H1 (cell line): Measurements from ENCODE around the gene LYSET. TPM values are rescaled to one million over a fixed set of nuclear protein-coding genes. Genes with fewer than 3 reads are reported as not detected.

ENCODE experiments used
- CTCF ChIA-PET: fragments of 300-600 bp; sonication (Branson Sonifier 250); formaldehyde crosslinking; loops from one replicate; lab custom pipeline; 2021; ENCODE audit not compliant: partially characterized antibody; lab: Charles Lee
- POLR2A ChIA-PET: fragments of 300-600 bp; sonication (Branson Sonifier 250); formaldehyde crosslinking; loops from one replicate; lab custom pipeline; 2021; ENCODE audit warnings: inconsistent platforms; ENCODE audit not compliant: partially characterized antibody; lab: Charles Lee
- DNase-seq, 2 experiments: peaks; one replicate each; pipeline versions ENCODE4 v3.0.0 to v3.0.0-alpha.2; 2010 to 2022; ENCODE audit warnings: low spot score in 2 of 2, low read depth in 1 of 2, mixed read lengths in 1 of 2
- FAIRE-seq: peaks from 2 replicates; lab custom pipeline; 2011; peaks lifted over from hg19 to GRCh38; lab: Jason Lieb, UNC
- H2AFZ ChIP-seq: 2 replicates; pipeline ENCODE4 v1.8.1; 2012; ENCODE audit warnings: low read length, inconsistent platforms
- H2AK5ac ChIP-seq: 2 replicates; pipeline ENCODE4 v1.6.1; 2013; ENCODE audit warnings: low read depth, low read length
- H2BK120ac ChIP-seq: replicated peaks from 2 replicates; pipeline ENCODE3; 2013; ENCODE audit warnings: low read depth, low read length, inconsistent platforms
- H2BK12ac ChIP-seq: 2 replicates; pipeline ENCODE4 v1.6.1; 2013; ENCODE audit warnings: low read depth, low read length
- H2BK15ac ChIP-seq: 2 replicates; pipeline ENCODE4 v1.6.1; 2013; ENCODE audit warnings: low read length
- H2BK20ac ChIP-seq: 2 replicates; pipeline ENCODE4 v1.6.1; 2013; ENCODE audit warnings: low read length
- H2BK5ac ChIP-seq: 2 replicates; pipeline ENCODE4 v1.6.1; 2013; ENCODE audit warnings: low read depth, low read length
- H3K14ac ChIP-seq: 2 replicates; pipeline ENCODE4 v1.6.1; 2013; ENCODE audit warnings: inconsistent platforms; ENCODE audit not compliant: insufficient read length
- H3K18ac ChIP-seq: 2 replicates; pipeline ENCODE4 v1.6.1; 2013; ENCODE audit warnings: low read length; ENCODE audit errors: extremely low read depth
- H3K23ac ChIP-seq: 2 replicates; pipeline ENCODE4 v1.6.1; 2013; ENCODE audit warnings: inconsistent platforms; ENCODE audit not compliant: insufficient read length
- H3K23me2 ChIP-seq: 2 replicates; pipeline ENCODE4 v1.6.1; 2013; ENCODE audit warnings: low read depth, low read length
- H3K27ac ChIP-seq: 2 replicates; pipeline ENCODE4 v1.6.1; 2011; ENCODE audit warnings: low read depth, low read length, inconsistent platforms
- H3K27me3 ChIP-seq, 4 experiments: replicated peaks in 1 of 4; 1 replicate in 1 of 4; 2 replicates in 3 of 4; pipeline versions ENCODE4 v1.6.1 to v1.8.1; 2011 to 2013; ENCODE audit warnings: low read length in 3 of 4, mild to moderate bottlenecking in 3 of 4, inconsistent platforms in 2 of 4, mixed read lengths in 2 of 4, moderate library complexity in 1 of 4; ENCODE audit not compliant: control insufficient read depth in 3 of 4, insufficient read depth in 3 of 4; ENCODE audit errors: extremely low read depth in 1 of 4
- H3K36me3 ChIP-seq, 4 experiments: 2 replicates each; pipeline versions ENCODE4 v1.6.1 to v1.8.1; 2011 to 2013; ENCODE audit warnings: mild to moderate bottlenecking in 4 of 4, low read length in 3 of 4, moderate library complexity in 2 of 4, control low read depth in 1 of 4, inconsistent platforms in 1 of 4; ENCODE audit not compliant: insufficient read depth in 4 of 4, control insufficient read depth in 2 of 4
- H3K4ac ChIP-seq: replicated peaks from 2 replicates; pipeline ENCODE3; 2013; ENCODE audit warnings: low read length, low read depth, mixed read lengths, inconsistent platforms; ENCODE audit not compliant: insufficient read length
- H3K4me1 ChIP-seq, 4 experiments: replicated peaks in 1 of 4; 1 replicate in 1 of 4; 2 replicates in 3 of 4; pipeline versions ENCODE4 v1.6.1 to v1.8.1; 2011 to 2013; ENCODE audit warnings: low read length in 3 of 4, inconsistent platforms in 2 of 4, mixed read lengths in 1 of 4; ENCODE audit not compliant: insufficient read depth in 4 of 4, control insufficient read depth in 3 of 4
- H3K4me2 ChIP-seq, 2 experiments: 2 replicates each; pipeline versions ENCODE4 v1.6.1 to v1.8.1; 2011 to 2013; ENCODE audit warnings: low read depth in 2 of 2, low read length in 2 of 2, control low read depth in 1 of 2, inconsistent platforms in 1 of 2, mild to moderate bottlenecking in 1 of 2; ENCODE audit not compliant: insufficient read depth in 1 of 2
- H3K4me3 ChIP-seq, 4 experiments: fragments of 200-600, 300-600 bp in 1 of 4; sonication (generic), shearing (Covaris generic), sonication (Bioruptor Twin) in 1 of 4; 2 replicates each; pipeline versions ENCODE4 v1.5.1 to v1.8.1; 2011 to 2016; ENCODE audit warnings: low read length in 4 of 4, low read depth in 3 of 4, control low read depth in 2 of 4, inconsistent platforms in 2 of 4, mild to moderate bottlenecking in 2 of 4, mixed read lengths in 1 of 4, moderate library complexity in 1 of 4; ENCODE audit not compliant: insufficient read depth in 2 of 4; ENCODE audit errors: extremely low read depth in 1 of 4
- H3K56ac ChIP-seq: replicated peaks from 2 replicates; pipeline ENCODE3; 2013; ENCODE audit warnings: low read depth, mild to moderate bottlenecking, mixed read lengths, low read length, inconsistent platforms; ENCODE audit not compliant: insufficient read length
- H3K79me1 ChIP-seq: 2 replicates; pipeline ENCODE4 v1.6.1; 2013; ENCODE audit warnings: low read depth, low read length, control low read depth
- H3K79me2 ChIP-seq, 2 experiments: 2 replicates each; pipeline versions ENCODE4 v1.6.1 to v1.8.1; 2012 to 2013; ENCODE audit warnings: low read length in 2 of 2, mild to moderate bottlenecking in 2 of 2, inconsistent platforms in 1 of 2; ENCODE audit not compliant: insufficient read depth in 2 of 2, control insufficient read depth in 1 of 2
- H3K9ac ChIP-seq, 4 experiments: replicated peaks in 1 of 4; 1 replicate in 1 of 4; 2 replicates in 3 of 4; pipeline versions ENCODE4 v1.6.1 to v1.8.1; 2011 to 2013; ENCODE audit warnings: low read depth in 3 of 4, low read length in 3 of 4, control low read depth in 2 of 4, mild to moderate bottlenecking in 2 of 4, moderate library complexity in 2 of 4, inconsistent platforms in 1 of 4; ENCODE audit errors: extremely low read depth in 1 of 4
- H3K9me3 ChIP-seq, 2 experiments: 2 replicates each; pipeline versions ENCODE4 v1.6.1 to v1.8.1; 2012 to 2013; ENCODE audit warnings: mild to moderate bottlenecking in 2 of 2, moderate library complexity in 2 of 2, control low read depth in 1 of 2, inconsistent platforms in 1 of 2, low read depth in 1 of 2, low read length in 1 of 2, mixed read lengths in 1 of 2; ENCODE audit not compliant: insufficient read depth in 2 of 2
- H4K20me1 ChIP-seq, 2 experiments: replicated peaks in 1 of 2; 2 replicates each; pipeline versions ENCODE3 to v1.8.1; 2011 to 2013; ENCODE audit warnings: inconsistent platforms in 2 of 2, low read length in 2 of 2, mild to moderate bottlenecking in 1 of 2; ENCODE audit not compliant: insufficient read depth in 2 of 2, control insufficient read depth in 1 of 2
- H4K5ac ChIP-seq: 2 replicates; pipeline ENCODE4 v1.6.1; 2013; ENCODE audit warnings: low read length, low read depth, mixed read lengths, inconsistent platforms; ENCODE audit not compliant: insufficient read length
- H4K8ac ChIP-seq: 2 replicates; pipeline ENCODE4 v1.8.0; 2013; ENCODE audit warnings: mild to moderate bottlenecking, moderate library complexity, low read length, inconsistent platforms; ENCODE audit not compliant: insufficient read depth; ENCODE audit errors: extremely low read depth
- H4K91ac ChIP-seq: replicated peaks from 2 replicates; pipeline ENCODE3; 2013; ENCODE audit warnings: low read length, mixed read lengths, inconsistent platforms; ENCODE audit not compliant: insufficient read length
- ASH2L ChIP-seq: fragments of 200-600, 300-600 bp; sonication (generic); IDR thresholded peaks from one replicate; pipeline ENCODE4 v1.7.1; 2017; ENCODE audit warnings: low read length
- CEBPB ChIP-seq: IDR thresholded peaks from 2 replicates; pipeline ENCODE4 v1.6.1; 2012; ENCODE audit warnings: low read depth, low read length
- E2F6 ChIP-seq: IDR thresholded peaks from 2 replicates; pipeline ENCODE4 v1.6.1; 2012; ENCODE audit warnings: inconsistent platforms
- GABPA ChIP-seq: IDR thresholded peaks from 2 replicates; pipeline ENCODE4 v1.6.1; 2011; ENCODE audit warnings: mild to moderate bottlenecking, low read length, moderate library complexity, borderline replicate concordance; ENCODE audit not compliant: insufficient read depth
- JUN ChIP-seq: IDR thresholded peaks from 2 replicates; pipeline ENCODE4 v1.6.1; 2011; ENCODE audit warnings: low read depth, mild to moderate bottlenecking, improper control_type of control experiment, low read length
- JUND ChIP-seq: IDR thresholded peaks from 2 replicates; pipeline ENCODE4 v1.6.1; 2011; ENCODE audit warnings: mild to moderate bottlenecking, improper control_type of control experiment, low read length
- KDM4A ChIP-seq: IDR thresholded peaks from one replicate; pipeline ENCODE4 v1.7.1; 2012; ENCODE audit warnings: low read depth, mild to moderate bottlenecking, moderate library complexity, low read length, inconsistent platforms; ENCODE audit not compliant: severe bottlenecking
- MAFK ChIP-seq: IDR thresholded peaks from 2 replicates; pipeline ENCODE4 v1.6.1; 2012; ENCODE audit warnings: low read depth, mild to moderate bottlenecking, improper control_type of control experiment, low read length
- NRF1 ChIP-seq: IDR thresholded peaks from 2 replicates; pipeline ENCODE4 v1.6.1; 2011; ENCODE audit warnings: mild to moderate bottlenecking, low read depth, low read length, improper control_type of control experiment
- RAD21 ChIP-seq, 2 experiments: IDR thresholded peaks in 1 of 2; conservative IDR thresholded peaks in 1 of 2; 2 replicates each; pipeline ENCODE4 v1.6.1; 2011; ENCODE audit warnings: low read depth in 2 of 2, low read length in 2 of 2, improper control_type of control experiment in 1 of 2, inconsistent platforms in 1 of 2, mild to moderate bottlenecking in 1 of 2, moderate library complexity in 1 of 2
- RFX5 ChIP-seq: IDR thresholded peaks from 2 replicates; pipeline ENCODE4 v1.6.1; 2011; ENCODE audit warnings: low read depth, low read length, improper control_type of control experiment, borderline replicate concordance
- SIRT6 ChIP-seq: IDR thresholded peaks from one replicate; pipeline ENCODE4 v1.7.1; 2012; ENCODE audit warnings: low read length, inconsistent platforms
- USF2 ChIP-seq: IDR thresholded peaks from 2 replicates; pipeline ENCODE4 v1.6.1; 2011; ENCODE audit warnings: low read length, improper control_type of control experiment
- WGBS, 2 experiments: shearing (Covaris generic) in 1 of 2; methylation state at CpG; one replicate each; pipeline versions ENCODE4 v1.1.6 to v1.1.7; 2013 to 2015; ENCODE audit warnings: low lambda C conversion rate in 2 of 2, mixed read lengths in 2 of 2, inconsistent platforms in 1 of 2, low coverage in 1 of 2, missing lambda C conversion rate in 1 of 2; ENCODE audit not compliant: insufficient replicate concordance in 2 of 2, insufficient coverage in 1 of 2, insufficient read length in 1 of 2; ENCODE audit errors: extremely low coverage in 1 of 2, missing lambda C conversion rate in 1 of 2; 5-methylcytosine and 5-hydroxymethylcytosine counted together
- polyA plus RNA-seq, 7 experiments: library from polyadenylated mRNA; depleted of rRNA in 3 of 7; stranded (reverse) in 5 of 7; unstranded in 2 of 7; fragments of >200 nt in 5 of 7; fragments of 200-250 nt in 2 of 7; gene quantifications; 1 replicate in 5 of 7; 2 replicates in 1 of 7; 4 replicates in 1 of 7; pipeline versions ENCODE4 v1.2.1 to v1.2.3, GENCODE V29; 2011 to 2013; ENCODE audit warnings: missing spikeins in 2 of 7, mixed read lengths in 2 of 7
- total RNA-seq: library from RNA; stranded (reverse); fragmentation: NEBNext Ultra II Directional; extraction: Animal tissue kit (Norgen Biotek cat#: 25700); gene quantifications from 2 replicates; pipeline ENCODE4 v1.2.1, GENCODE V29; 2021

Gene LYSET
- total and polyA plus RNA-seq, 2 of the 8 experiments (the other 6 are each of a cell fraction or from before 2014, with no cell fraction given): 26.2 to 26.9 TPM

GRCh38 chr14:93171376-93171775 lies 13.7 kb upstream of the LYSET start:
- no peak overlapping the region for H2BK120ac ChIP-seq
- no peak overlapping the region for H3K14ac ChIP-seq
- no peaks in the 10 kb centered on the region; a peak in 1 of 7 replicates for H3K27me3 ChIP-seq
- H3K23ac ChIP-seq: no peak overlapping the region
- DNase-seq (no peak), FAIRE-seq (no peak)
- H3K56ac ChIP-seq: no peak overlapping the region
- no peaks in the 10 kb centered on the region; a peak in 1 of 4 replicates for H3K9me3 ChIP-seq
- no peak overlapping the region for H2AFZ ChIP-seq
- H2AK5ac ChIP-seq: no peak overlapping the region
- no peak overlapping the region for H4K91ac ChIP-seq
- H3K4me2 ChIP-seq: no peak overlapping the region
- no peaks in the 10 kb centered on the region for H3K79me2 ChIP-seq
- H2BK12ac ChIP-seq: no peak overlapping the region
- peaks cover 0 to 1% of the 10 kb centered on the region in 2 experiments for H4K20me1 ChIP-seq
- H3K4me1 ChIP-seq: no peaks in the 10 kb centered on the region
- H3K9ac ChIP-seq: no peak overlapping the region
- H2BK5ac ChIP-seq: no peak overlapping the region
- H3K23me2 ChIP-seq: no peaks in the 10 kb centered on the region
- ChIA-PET POLR2A (no interaction called here), CTCF (interaction anchor here (11.0 kb wide), 1 partner anchor 11 kb away, joined by 48 read pairs; no protein-coding TSS in a partner anchor)
- H3K4ac ChIP-seq: no peak overlapping the region
- H2BK20ac ChIP-seq: no peak overlapping the region
- no peaks in the 10 kb centered on the region for H3K79me1 ChIP-seq
- no peak overlapping the region for H2BK15ac ChIP-seq
- 100% methylated on average over 4 of the region's 4 CpGs; no CpG with 5 or more reads in 1 of the 2 experiments for whole genome bisulfite sequencing, 2 experiments
- no peak overlapping the region for H3K4me3 ChIP-seq
- no peak overlapping the region for H4K8ac ChIP-seq
- no peak overlapping the region for H3K18ac ChIP-seq
- H4K5ac ChIP-seq: no peak overlapping the region
- H3K27ac ChIP-seq: no peak overlapping the region
- no peaks in the 10 kb centered on the region for H3K36me3 ChIP-seq
- TF ChIP-seq SIRT6 (no peak), E2F6 (no peak), KDM4A (no peak), RFX5 (no peak), JUND (no peak), GABPA (no peak), NRF1 (no peak), ASH2L (no peak), RAD21 (IDR thresholded peaks at IDR 0.05 in 1 of 2, conservative IDR thresholded peaks at IDR 0.05 in 1 of 2; ENCODE audit: low read depth in 2 of 2, low read length in 2 of 2) (no peak), JUN (no peak), USF2 (no peak), MAFK (no peak), CEBPB (no peak)
